ENCODE data around the gene VKORC1L1.
"Not testable (repeated sequence)": the region's sequence is repeated elsewhere in the genome, so short reads cannot be mapped to it uniquely, and the experiment has no call there.

Gene VKORC1L1

DNA sequence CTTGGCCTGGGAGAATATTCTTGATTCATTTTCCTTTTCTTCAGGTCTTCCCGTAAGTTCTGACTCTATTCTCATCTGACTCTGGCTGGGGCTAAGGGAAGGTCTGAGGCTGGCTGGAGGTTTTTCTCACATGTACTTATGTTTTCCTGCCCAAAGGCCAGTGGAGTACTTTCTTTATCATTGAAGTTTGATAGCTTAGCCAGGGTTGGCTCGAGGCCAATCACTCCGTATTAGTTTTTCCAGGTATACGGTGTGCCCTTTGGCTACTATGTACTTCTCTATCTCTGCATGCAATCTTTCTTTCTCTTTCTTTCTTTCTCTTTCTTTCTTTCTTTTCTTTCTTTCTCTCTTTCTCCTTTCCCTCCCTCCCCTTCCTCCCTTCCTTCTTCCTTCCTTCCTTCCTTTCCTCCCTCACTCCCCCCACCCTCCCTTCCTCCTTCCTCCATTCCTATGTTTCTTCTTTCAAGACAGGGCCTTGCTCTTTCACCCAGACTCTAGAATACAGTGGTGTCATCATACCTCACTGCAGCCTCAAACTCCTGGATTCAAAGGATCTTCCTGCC lies 26.8 kb upstream of the VKORC1L1 start:
- TF ChIP-seq, protein P1, sequence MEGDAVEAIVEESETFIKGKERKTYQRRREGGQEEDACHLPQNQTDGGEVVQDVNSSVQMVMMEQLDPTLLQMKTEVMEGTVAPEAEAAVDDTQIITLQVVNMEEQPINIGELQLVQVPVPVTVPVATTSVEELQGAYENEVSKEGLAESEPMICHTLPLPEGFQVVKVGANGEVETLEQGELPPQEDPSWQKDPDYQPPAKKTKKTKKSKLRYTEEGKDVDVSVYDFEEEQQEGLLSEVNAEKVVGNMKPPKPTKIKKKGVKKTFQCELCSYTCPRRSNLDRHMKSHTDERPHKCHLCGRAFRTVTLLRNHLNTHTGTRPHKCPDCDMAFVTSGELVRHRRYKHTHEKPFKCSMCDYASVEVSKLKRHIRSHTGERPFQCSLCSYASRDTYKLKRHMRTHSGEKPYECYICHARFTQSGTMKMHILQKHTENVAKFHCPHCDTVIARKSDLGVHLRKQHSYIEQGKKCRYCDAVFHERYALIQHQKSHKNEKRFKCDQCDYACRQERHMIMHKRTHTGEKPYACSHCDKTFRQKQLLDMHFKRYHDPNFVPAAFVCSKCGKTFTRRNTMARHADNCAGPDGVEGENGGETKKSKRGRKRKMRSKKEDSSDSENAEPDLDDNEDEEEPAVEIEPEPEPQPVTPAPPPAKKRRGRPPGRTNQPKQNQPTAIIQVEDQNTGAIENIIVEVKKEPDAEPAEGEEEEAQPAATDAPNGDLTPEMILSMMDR (IDR thresholded peaks at IDR 0.05; ENCODE audit: insufficient read depth, low read depth, low read length, missing control alignments) = no peak
- no peak overlapping the region for H3K4me3 ChIP-seq (ENCODE audit: low read length)
- no peak for DNase-seq (ENCODE audit: low read depth)

GRCh38 chr7:65853426-65853825 lies 19.4 kb upstream of the VKORC1L1 start:
- not testable (repeated sequence) for H3K4me3 ChIP-seq (ENCODE audit: low read length); DNase-seq (ENCODE audit: low read depth)

DNA sequence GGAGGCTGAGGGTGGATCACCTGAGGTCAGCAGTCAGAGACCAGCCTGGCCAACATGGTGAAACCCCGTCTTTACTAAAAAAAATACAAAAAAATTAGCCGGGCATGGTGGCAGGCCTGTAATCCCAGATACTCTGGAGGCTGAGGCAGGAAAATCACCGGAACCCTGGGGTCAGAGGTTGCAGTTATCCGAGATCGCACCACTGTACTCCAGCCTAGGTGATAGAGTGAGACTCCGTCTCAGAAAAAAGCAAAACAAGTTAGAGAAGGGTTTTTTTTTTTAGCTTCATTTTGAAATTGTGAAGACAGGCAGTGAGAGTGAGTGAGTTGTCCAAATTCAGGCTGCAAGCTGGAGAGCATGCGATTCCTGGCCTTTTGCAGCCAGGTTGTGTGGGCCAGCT lies 19.0 kb upstream of the VKORC1L1 start:
- not testable (repeated sequence) for H3K4me3 ChIP-seq (ENCODE audit: low read length); DNase-seq (ENCODE audit: low read depth)

- H3K4me3 ChIP-seq (ENCODE audit: low read length); DNase-seq (ENCODE audit: low read depth): not testable (repeated sequence)
These were observed 15.5 kb upstream of the VKORC1L1 start for GRCh38 chr7:65857321-65857894.

DNA sequence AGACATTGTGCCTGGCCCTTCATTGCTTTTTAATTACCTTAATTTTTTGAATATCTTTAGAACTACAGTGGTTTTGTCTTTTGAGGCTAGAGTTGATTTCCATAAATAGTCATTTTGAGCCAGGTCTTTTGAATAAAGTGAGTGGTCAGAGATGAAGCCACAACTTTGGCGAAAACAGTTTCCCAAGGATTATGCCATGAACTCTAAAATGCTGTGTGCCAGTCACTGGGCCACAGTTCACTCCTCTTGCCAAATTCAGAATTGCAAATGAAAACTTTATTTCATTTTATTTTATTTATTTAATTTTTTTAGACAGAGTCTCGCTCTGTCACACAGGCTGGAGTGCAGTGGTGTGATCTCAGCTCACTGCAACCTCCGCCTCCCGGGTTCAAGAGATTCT lies 14.2 kb upstream of the VKORC1L1 start:
- H3K4me3 ChIP-seq (ENCODE audit: low read length); DNase-seq (ENCODE audit: low read depth): not testable (repeated sequence)

DNA sequence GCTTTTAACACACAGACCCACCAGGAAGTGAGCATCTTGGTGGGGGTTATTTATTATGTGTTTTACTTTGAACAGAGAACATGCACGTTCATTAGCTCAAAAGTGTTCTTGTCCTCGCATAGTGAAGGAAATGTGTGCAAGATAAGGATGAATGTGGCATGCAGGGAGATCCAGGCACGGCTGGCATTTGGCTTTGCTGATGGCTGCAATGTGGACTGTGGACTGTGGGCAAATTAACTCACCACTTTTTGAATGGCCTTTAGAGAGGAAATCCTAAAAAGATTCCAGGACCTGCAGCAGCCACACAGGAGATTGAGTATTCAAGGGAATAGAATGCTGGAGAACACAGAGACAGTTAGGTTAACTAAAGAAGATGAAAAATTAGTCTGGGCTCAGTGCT lies 6.6 kb upstream of the VKORC1L1 start:
- not testable (repeated sequence) for DNase-seq (ENCODE audit: low read depth); H3K4me3 ChIP-seq (ENCODE audit: low read length)

- peak; percentile 6 for DNase-seq (ENCODE audit: low read depth)
- not testable (repeated sequence) for H3K4me3 ChIP-seq (ENCODE audit: low read length)
These were observed 5.2 kb upstream of the VKORC1L1 start for GRCh38 chr7:65867681-65868080.

GRCh38 chr7:65869312-65869711 lies 3.6 kb upstream of the VKORC1L1 start:
- DNase-seq (ENCODE audit: low read depth) = peak; percentile 7
- H3K4me3 ChIP-seq (ENCODE audit: low read length) = not testable (repeated sequence)

DNA sequence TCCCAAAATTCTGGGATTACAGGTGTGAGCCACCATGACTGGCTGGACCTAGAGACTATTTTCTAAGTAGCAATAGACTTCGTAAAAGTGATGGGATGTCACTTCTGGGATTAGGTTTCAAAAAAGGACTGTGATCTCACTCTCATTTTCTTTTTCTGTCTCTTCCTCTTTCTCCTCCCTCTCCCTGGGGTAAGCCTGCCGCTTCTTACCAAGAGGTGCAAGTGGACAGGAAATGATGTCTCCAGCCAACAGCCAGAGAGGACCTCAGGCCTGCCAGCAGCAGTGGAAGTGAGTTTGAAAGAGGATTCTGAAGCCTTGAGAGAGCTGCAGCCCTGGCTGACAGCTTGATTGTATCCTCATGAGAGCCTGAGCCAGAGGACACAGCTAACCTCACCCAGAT lies 1.4 kb upstream of the VKORC1L1 start:
- not testable (repeated sequence) for H3K4me3 ChIP-seq (ENCODE audit: low read length); DNase-seq (ENCODE audit: low read depth)

DNA sequence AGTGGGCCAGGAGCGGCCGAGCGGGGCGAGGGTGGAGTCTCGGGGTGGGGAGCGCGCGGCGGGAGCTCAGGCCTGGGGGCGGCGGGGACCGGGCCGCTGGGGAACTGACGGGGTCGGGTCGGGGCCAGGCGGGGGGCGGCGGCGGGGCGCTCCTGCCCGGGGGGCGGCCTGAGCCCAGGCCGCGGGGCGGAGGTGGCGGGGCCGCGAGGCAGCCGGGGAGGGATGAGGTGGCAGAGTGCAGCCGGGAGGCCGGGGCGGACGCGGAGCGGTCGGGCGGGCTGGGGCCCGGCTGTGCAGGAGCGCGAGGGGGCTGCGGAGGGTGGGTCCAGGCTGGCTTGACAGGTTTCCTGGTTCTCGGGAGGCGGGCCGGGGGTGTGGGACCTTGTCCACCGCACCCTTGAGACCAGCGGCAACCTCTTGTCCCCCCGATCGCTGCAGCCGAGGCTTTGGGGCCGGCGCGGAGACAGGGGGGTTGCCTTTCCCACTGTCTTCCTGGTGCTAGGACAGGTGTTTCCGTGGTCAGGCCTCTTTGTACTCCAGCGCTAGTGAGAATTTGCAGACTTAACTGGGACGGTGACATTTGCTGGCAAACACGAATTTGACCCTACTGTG lies 814 bp downstream of the VKORC1L1 start:
- peak overlapping the region; percentile 61 for H3K4me3 ChIP-seq (ENCODE audit: low read length)
- peak; percentile 9 for DNase-seq (ENCODE audit: low read depth)

GRCh38 chr7:65875715-65876114 lies 2.8 kb downstream of the VKORC1L1 start:
- not testable (repeated sequence) for H3K4me3 ChIP-seq (ENCODE audit: low read length)
- DNase-seq (ENCODE audit: low read depth) = peak; percentile 27

GRCh38 chr7:65879292-65880153 lies 6.6 kb downstream of the VKORC1L1 start:
- H3K4me3 ChIP-seq (ENCODE audit: low read length); DNase-seq (ENCODE audit: low read depth): not testable (repeated sequence)

DNA sequence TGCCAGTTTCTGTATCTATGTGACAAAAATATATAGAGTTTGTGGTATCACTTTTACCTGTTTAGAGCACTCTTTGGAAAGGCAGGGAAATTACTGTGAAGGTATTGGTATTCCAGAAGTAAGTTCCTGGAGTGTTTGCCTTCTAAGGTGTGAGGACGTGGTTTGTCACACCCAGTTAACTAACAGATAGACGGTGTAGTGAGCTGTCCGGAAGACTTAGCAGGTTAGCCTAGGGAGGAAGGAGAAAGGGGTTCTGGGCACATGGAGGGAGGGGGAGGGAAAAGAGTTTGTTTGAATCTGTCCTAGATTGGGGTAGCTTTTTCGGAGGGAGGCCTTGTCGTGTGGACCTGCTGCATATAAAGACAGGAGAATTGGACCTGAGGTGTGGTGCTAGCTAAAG lies 7.4 kb downstream of the VKORC1L1 start:
- DNase-seq (ENCODE audit: low read depth); H3K4me3 ChIP-seq (ENCODE audit: low read length): not testable (repeated sequence)

- DNase-seq (ENCODE audit: low read depth); H3K4me3 ChIP-seq (ENCODE audit: low read length): not testable (repeated sequence)
These were observed 12.1 kb downstream of the VKORC1L1 start for GRCh38 chr7:65884983-65885382.

DNA sequence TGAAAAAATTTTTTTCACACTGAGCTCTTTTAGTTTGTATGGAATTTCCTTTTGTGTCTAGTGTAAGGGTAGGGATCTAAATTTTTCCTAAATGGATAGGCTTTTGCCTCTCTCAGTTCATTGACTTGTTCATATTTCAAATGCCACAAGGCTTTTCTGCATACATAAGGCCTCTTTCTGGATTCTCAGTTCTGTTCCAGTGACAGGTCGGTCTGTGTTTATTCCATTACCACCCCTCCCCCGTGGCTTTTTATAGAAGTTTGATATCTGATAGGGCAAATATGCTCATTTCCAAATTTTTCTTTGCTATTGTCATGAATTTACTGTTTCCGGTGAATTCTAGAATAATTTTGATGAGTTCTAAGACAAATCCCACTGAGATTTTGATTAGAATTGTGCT lies 12.7 kb downstream of the VKORC1L1 start:
- not testable (repeated sequence) for H3K4me3 ChIP-seq (ENCODE audit: low read length); DNase-seq (ENCODE audit: low read depth)

GRCh38 chr7:65888434-65889156 lies 15.7 kb downstream of the VKORC1L1 start:
- not testable (repeated sequence) for H3K4me3 ChIP-seq (ENCODE audit: low read length); DNase-seq (ENCODE audit: low read depth)

DNA sequence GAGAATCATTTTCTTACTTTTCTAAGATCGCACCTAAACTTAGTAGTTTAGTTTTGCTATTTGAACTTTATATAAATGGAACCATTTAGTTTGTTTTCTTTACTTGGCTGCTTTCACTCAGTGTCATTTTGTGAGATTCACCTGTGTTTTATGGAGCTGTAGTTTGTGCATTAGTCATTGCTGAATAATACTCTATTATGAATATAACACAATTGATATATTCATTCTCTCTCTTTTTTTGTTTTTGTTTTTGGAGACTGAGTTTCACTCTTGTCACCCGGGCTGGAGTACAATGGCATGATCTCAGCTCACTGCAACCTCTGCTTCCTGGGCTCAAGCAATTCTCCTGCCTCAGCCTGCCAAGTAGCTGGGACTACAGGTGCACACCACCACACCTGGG lies 16.8 kb downstream of the VKORC1L1 start:
- DNase-seq (ENCODE audit: low read depth) = not testable (repeated sequence)

More for the DNA sequence above, 16.8 kb downstream of the VKORC1L1 start:
- not testable (repeated sequence) for H3K4me3 ChIP-seq (ENCODE audit: low read length)

Measured in epithelial cell of esophagus (primary cell).